GM18907 (cell line): Measurements from ENCODE around the gene PEPD.

Source experiments
- ATAC-seq: cut with Tn5 transposase; IDR thresholded peaks from one replicate; pipeline ENCODE4 v1.9.1; 2021; ENCODE audit warnings: mild to moderate bottlenecking, moderate library complexity; ENCODE audit not compliant: unreplicated experiment

Gene PEPD

DNA sequence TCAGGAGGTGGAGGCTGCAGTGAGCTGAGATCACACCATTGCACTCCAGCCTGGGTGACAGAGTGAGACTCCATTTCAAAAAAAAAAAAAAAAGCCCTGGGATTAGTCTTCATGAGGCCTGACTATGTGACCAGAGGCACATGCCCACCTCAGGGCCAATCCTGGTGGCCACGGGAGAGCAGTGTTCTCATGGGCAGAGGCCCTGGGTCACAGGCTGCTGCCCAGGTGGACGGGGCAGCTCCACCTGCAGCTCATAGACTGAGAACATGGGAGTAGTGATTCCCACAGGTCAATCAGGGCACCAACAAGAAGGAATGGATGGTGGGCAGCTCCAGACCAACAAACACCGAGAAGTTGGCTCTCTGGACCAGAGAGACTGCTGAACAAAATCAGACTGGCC lies 26.1 kb upstream of the PEPD start:
- no peak for ATAC-seq

- ATAC-seq: no peak
Measured at GRCh38 chr19:33546656-33547055, 25.1 kb upstream of the PEPD start.

GRCh38 chr19:33545217-33545981 lies 23.8 kb upstream of the PEPD start:
- ATAC-seq: no peak

GRCh38 chr19:33535226-33535625 lies 13.6 kb upstream of the PEPD start:
- no peak for ATAC-seq

GRCh38 chr19:33532859-33533460 lies 11.4 kb upstream of the PEPD start:
- no peak for ATAC-seq

- ATAC-seq: no peak
Measured at GRCh38 chr19:33530842-33531241, 9.3 kb upstream of the PEPD start.

DNA sequence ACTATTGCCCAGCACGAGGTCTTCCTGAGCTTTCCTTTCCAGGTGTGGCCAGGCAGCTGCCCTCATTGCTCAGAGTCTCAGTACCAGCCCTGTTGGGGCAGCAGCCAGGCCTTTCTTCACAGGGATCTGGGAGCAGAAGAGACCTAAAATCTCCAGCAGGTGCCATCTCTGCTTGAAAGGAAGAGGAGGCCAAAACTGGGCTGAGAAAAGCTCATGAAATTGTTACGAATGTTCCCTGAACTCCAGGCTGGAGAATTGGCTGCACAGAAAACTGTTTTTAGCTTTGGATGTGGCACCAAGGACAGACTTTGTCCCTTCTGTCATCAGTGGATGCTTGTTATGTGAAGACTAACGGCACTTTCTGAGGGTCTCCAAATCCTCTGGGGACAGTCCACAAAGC lies 8.7 kb upstream of the PEPD start:
- ATAC-seq: no peak

GRCh38 chr19:33529094-33529676 lies 7.6 kb upstream of the PEPD start:
- ATAC-seq: no peak

- ATAC-seq: no peak
Measured at GRCh38 chr19:33528404-33528803, 6.8 kb upstream of the PEPD start.

GRCh38 chr19:33527125-33527524 lies 5.5 kb upstream of the PEPD start:
- ATAC-seq: no peak

DNA sequence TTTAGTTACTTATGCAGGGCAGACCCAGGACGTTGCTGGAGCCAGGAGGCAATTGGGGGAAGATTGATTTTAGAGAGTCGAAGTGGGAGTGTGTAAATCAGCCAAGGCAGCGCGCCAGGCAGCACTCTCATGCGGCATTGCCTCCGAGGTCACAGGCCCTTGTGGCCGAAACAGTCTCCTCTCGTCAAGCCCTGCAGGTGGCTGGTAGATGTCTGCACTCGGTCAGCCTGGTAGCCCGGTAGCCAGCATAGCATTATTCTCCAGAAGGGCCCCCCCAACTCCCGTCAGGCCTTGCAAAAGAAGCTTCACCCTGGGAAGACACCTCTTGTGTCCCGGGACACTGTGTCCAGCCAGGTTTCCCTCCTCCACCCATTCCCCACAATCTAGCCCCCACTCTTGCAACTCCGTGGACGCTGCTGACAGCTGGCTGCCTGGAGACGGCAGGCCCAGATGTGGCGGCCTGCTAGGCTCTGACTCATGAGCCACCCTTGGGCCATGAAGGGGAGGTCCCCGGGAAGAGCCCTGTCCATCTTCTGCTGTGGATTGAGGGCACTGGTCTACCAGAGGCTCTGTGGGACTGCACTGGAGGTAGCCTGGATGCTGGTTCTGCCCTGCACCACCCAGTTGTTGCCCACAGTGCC lies 2.6 kb upstream of the PEPD start:
- no peak for ATAC-seq

DNA sequence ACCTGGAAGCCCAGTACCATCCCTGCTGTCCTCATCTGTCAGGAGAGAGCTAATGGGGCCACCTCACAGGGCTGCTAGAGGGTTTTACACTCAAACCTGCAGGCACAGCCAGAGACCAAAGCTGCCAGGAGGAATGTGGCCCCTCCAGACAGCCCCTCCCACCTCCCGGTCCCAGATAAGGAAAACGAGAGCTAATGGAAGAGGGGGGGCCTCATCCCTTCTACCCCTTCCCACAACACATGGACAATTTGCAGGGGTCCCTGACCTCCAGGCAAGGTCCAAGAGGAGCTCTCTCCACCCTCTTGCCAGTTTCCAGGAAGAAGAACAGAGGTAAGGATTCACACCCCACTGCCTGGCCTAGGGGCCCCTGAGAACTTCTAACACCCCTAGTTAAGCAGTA lies 1.6 kb upstream of the PEPD start:
- ATAC-seq: no peak

GRCh38 chr19:33522371-33522662 lies 726 bp upstream of the PEPD start:
- no peak for ATAC-seq

GRCh38 chr19:33520844-33521479 lies 629 bp downstream of the PEPD start:
- no peak for ATAC-seq

DNA sequence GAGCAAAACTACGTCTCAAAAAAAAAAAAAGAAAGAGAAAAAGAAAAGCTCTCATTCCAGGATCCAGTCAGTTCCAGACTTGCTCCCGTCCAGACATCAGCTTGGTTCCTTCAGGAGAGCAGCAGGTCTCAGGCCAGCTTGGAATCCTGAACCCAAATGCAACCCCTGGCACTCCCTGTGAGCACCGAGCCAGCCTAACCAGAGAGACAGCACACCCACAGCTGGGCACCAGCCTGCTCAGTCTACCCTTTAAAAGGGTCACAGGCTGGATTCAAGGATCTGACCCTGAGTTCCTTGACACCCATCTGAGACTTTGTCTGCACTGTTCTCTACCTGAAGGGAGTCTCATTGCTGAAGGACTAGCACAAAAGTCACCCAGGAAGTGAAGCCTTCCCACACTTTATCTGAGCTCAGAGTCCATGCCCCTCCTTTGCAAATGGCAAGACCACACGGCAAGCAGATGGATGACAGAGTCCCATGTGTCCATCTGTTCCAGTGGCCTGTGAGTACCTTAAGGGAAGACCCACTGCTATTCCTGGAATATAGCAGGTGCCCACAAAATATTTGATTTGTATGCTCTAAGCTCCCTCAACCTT lies 1.4 kb downstream of the PEPD start:
- ATAC-seq: no peak

DNA sequence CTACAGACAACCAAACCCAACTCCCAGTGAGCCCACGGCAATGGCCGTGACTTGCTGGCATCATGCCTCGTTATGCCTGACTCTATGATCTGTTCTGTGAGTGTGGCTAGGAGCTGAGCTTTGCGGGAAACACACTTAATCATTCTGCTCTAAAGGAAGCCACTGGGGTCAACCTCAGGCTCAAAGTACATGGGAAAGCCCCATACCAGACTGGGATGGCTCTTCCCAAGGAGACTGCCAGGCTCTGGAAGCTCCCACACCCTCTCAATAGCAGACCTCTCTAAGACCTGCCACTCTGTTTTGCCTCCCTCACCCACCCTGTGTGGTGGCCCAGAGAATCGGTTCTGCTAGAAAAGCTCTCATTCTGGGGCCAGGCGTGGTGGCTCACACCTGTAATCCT lies 2.2 kb downstream of the PEPD start:
- no peak for ATAC-seq

DNA sequence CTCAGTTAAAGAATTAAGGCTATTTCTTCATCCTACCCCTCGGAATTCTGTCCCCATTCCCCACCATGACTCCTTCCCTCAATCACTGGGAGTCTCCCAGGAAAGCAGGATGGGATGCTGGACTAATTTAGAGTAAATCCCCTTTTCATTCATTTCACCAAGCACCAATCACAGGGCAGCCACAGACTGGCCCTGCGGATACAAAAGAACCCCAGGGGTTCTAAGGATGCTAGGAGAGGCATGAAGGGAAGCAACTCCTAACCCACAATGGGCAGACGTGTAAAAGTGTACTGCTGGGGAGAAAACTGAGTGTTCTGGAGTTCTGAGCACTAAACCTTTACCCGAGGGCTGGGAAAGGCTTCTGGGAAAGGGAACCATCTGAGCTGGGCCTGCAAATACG lies 3.0 kb downstream of the PEPD start:
- no peak for ATAC-seq

DNA sequence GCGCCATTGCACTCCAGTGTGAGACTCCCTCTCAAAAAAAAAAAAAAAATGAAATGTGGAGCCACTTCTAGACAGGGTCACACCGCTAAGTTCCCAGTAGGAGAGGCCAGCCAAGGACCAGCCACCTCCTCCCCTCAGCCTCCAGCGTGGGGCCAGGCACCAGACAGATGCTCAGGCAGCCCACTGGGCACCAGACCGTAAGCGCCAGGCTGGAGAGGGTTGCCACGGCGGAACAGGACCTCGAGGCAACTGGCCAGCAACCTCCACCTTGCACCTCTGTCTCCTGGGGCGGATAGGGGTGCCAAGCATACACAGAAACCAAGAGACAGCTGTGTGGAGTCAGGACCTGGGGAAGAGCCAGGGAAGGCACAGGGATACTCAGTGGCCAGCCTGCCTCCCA lies 3.7 kb downstream of the PEPD start:
- no peak for ATAC-seq

DNA sequence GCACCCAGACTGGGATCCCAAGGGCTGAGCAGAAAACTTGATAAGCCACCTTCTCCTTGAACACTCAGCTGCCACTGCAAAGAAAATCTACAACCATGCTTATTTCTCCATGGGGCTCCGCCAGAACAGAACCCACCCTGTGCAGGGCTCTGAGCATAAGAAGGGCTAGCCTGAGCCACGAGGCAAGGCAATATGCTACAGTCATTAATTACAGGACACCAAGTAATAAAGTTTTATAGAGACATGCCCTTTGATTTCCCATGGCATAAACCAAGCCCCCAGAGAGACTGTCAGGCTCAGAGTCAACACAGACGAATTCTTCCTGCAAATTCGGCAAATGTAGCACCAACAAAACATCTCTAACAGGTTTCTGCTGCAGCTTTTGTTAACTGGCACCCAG lies 5.7 kb downstream of the PEPD start:
- ATAC-seq: no peak

DNA sequence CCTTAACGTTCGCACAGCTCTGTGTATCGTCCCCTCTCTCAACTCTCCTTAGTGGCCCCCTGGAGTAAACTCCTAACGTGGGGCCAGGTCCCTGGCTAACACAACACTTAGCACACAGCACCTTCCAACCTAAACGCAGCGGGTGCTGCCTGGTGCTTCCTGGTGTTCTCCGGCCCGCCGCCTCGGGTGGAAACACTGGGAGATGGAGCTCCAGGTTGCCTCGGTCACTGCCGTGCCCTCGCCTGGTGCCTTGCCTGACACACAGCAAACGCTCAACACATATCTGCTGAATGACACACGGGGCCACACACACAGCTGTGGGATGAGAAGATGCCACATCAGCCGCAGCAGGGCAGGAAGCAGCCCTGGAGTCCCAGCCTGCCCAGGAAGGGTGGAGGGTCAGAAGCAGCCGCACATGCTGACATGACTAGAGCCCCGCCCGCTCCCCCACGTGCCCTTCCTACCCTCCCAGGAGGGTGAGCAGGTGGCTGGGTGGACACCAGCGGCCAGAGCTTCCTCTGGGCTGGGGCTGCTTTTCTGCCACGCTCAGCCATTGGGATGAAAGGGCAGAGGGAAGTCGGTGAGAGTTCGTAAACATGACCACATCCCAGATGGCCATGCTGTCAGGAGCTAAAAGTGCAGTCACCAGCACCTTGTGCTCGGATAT lies 6.6 kb downstream of the PEPD start:
- no peak for ATAC-seq

- ATAC-seq: no peak
Measured at GRCh38 chr19:33513424-33513823, 8.2 kb downstream of the PEPD start.
